ENCODE data around the gene ITGA3. TPM values are rescaled to one million over a fixed set of nuclear protein-coding genes. Genes with fewer than 3 reads are reported as not detected.

Gene ITGA3
- total RNA-seq, 4 donors from 2014 or later: 44.4 to 86.3 (median 77.0) TPM

DNA sequence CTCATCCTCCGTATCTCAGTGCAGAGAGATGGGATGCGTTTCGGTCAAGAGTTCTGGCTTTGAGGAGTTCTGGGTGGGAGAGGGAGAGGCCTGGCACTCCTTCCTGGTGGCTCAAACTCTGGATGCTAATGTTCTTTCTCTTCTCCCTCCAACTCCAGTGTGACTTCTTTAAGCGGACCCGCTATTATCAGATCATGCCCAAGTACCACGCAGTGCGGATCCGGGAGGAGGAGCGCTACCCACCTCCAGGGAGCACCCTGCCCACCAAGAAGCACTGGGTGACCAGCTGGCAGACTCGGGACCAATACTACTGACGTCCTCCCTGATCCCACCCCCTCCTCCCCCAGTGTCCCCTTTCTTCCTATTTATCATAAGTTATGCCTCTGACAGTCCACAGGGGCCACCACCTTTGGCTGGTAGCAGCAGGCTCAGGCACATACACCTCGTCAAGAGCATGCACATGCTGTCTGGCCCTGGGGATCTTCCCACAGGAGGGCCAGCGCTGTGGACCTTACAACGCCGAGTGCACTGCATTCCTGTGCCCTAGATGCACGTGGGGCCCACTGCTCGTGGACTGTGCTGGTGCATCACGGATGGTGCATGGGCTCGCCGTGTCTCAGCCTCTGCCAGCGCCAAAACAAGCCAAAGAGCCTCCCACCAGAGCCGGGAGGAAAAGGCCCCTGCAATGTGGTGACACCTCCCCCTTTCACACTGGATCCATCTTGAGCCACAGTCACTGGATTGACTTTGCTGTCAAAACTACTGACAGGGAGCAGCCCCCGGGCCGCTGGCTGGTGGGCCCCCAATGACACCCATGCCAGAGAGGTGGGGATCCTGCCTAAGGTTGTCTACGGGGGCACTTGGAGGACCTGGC is 33.3 kb downstream of the ITGA3 start:
- no peak for DNase-seq
- intact Hi-C loops (cut with DNase I): loop anchor here (5.0 kb wide), 1 partner anchor 62 kb away; no protein-coding TSS in a partner anchor
- peaks cover 0 to 5% (median 0%) of the 10 kb centered on the region in 3 donors for H3K4me1 ChIP-seq

GRCh38 chr17:50090071-50090470 is 34.2 kb downstream of the ITGA3 start:
- Histone ChIP-seq H3K36me3 (peaks cover 10 to 47% (median 24%) of the 10 kb centered on the region in 3 donors), H3K27ac (no peak overlapping the region), H3K9me3 (no peaks in the 10 kb centered on the region), H3K4me3 (no peak overlapping the region), H3K4me1 (peaks cover 0 to 6% (median 0%) of the 10 kb centered on the region in 3 donors), H3K27me3 (no peaks in the 10 kb centered on the region)
- 69 to 70% methylated on average over 4 of the region's 6 CpGs for WGBS, 2 donors
- intact Hi-C loops (cut with DNase I): no loop called here
- no peak for TF ChIP-seq CTCF (IDR thresholded peaks at IDR 0.05)
- TF ChIP-seq POLR2A (IDR thresholded peaks at IDR 0.05): no peak
- DNase-seq: no peak

More for the DNA sequence above, 33.3 kb downstream of the ITGA3 start:
- Histone ChIP-seq H3K27ac (no peak overlapping the region), H3K36me3 (peaks cover 10 to 56% (median 24%) of the 10 kb centered on the region in 3 donors), H3K9me3 (no peaks in the 10 kb centered on the region), H3K27me3 (no peaks in the 10 kb centered on the region), H3K4me3 (no peak overlapping the region)
- WGBS, 2 donors: 80 to 87% methylated on average over 15 to 16 of the region's 25 CpGs
- TF ChIP-seq POLR2A (IDR thresholded peaks at IDR 0.05) (no peak), CTCF (IDR thresholded peaks at IDR 0.05) (no peak)

DNA sequence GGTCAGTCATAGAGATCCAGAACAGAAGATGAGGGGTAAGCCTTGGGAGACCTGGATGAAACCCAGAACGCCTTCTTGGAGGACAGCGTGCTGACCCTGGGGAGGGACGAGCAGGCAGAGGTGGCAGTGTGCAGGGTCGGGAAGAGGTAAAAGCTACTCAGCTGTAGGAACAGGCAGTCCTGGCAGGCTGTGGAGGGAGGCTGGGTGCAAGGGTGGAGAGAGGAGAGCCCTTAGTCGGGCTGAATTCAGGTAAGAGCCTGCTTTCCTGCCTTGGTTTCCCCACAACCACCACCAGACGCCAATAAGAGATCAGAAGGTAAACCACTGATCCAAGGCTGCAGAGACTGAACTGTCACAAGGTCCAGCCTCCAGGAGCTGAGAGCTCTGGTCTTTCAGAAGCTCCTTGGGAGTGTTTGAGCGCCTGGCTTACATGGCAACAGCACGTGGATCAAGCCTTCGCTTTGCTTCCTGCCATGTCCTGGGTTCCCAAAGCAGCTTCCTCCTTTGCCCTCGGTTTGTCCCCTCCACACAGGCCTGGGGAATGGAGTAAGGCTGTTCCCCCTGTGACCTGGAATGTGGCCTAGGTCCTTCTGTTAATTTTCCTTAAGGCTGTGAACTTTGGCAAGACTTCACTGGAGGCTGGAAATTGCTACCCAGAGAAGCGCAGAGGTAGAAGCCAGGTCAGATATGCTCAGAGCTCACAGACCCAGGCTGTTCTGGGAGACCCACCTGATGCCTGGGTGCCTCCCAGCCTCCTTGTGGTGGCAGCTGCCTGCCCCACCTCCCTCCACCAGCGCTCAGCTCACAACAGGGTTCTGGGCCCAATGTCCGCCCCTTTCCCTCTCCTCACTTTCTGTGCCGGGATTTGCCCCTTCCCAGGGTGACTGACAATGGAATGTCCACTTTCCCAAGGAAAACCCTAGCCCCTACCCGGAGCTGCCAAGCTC is 35.3 kb downstream of the ITGA3 start:
- Histone ChIP-seq H3K27me3 (no peaks in the 10 kb centered on the region), H3K36me3 (peaks cover 10 to 43% (median 24%) of the 10 kb centered on the region in 3 donors), H3K27ac (no peak overlapping the region), H3K4me3 (no peak overlapping the region), H3K9me3 (no peaks in the 10 kb centered on the region), H3K4me1 (peaks cover 6 to 14% (median 8%) of the 10 kb centered on the region in 3 donors)
- DNase-seq: no peak
- TF ChIP-seq CTCF (IDR thresholded peaks at IDR 0.05): no peak
- no peak for TF ChIP-seq POLR2A (IDR thresholded peaks at IDR 0.05)
- intact Hi-C loops (cut with DNase I): no loop called here
- WGBS, 2 donors: 73 to 79% methylated on average over 10 to 12 of the region's 15 CpGs

GRCh38 chr17:50091918-50092285 is 36.0 kb downstream of the ITGA3 start:
- Histone ChIP-seq H3K9me3 (no peaks in the 10 kb centered on the region), H3K4me3 (no peak overlapping the region), H3K36me3 (peaks cover 10 to 39% (median 24%) of the 10 kb centered on the region in 3 donors), H3K27ac (no peak overlapping the region), H3K27me3 (no peaks in the 10 kb centered on the region), H3K4me1 (peaks cover 13 to 21% (median 15%) of the 10 kb centered on the region in 3 donors)
- WGBS, 2 donors: 60 to 71% methylated on average over 2 of the region's 2 CpGs
- TF ChIP-seq CTCF (IDR thresholded peaks at IDR 0.05): no peak
- TF ChIP-seq POLR2A (IDR thresholded peaks at IDR 0.05): no peak
- DNase-seq: no peak
- intact Hi-C loops (cut with DNase I): no loop called here
